HEK293T (cell line): Measurements from ENCODE around the gene CLMP.

ENCODE experiments used
- ELF4 ChIP-seq: fragments of 450-650 bp; IDR thresholded peaks from 2 replicates; pipeline ENCODE4 v1.6.1; 2017; ENCODE audit warnings: antibody characterized with exemption
- LEF1 ChIP-seq: fragments of 450-650 bp; IDR thresholded peaks from 2 replicates; pipeline ENCODE4 v1.6.1; 2017; ENCODE audit warnings: mild to moderate bottlenecking, borderline replicate concordance
- NFRKB ChIP-seq: fragments of 450-650 bp; IDR thresholded peaks from 2 replicates; pipeline ENCODE4 v1.6.1; 2016; ENCODE audit warnings: mild to moderate bottlenecking, moderate library complexity
- SP1 ChIP-seq: fragments of 450-650 bp; IDR thresholded peaks from 2 replicates; pipeline ENCODE4 v1.6.1; 2017
- TARDBP ChIP-seq: fragments of 450-650 bp; IDR thresholded peaks from 2 replicates; pipeline ENCODE4 v1.6.1; 2016

GRCh38 chr11:123197711-123198110 lies 2.7 kb upstream of the CLMP start:
- TF ChIP-seq SP1, result no peak
- TF ChIP-seq TARDBP, result no peak
- TF ChIP-seq ELF4, result no peak
- TF ChIP-seq NFRKB, result no peak
- no peak for TF ChIP-seq LEF1
